Astrocyte of the spinal cord (primary cell): ENCODE results near the gene CTIF.
"Not testable (repeated sequence)": the region's sequence is repeated elsewhere in the genome, so short reads cannot be mapped to it uniquely, and the experiment has no call there.

Source experiments
- DNase-seq: peaks from one replicate; pipeline ENCODE4 v3.0.0; 2011; ENCODE audit warnings: low read depth, low spot score
- H3K4me3 ChIP-seq: 2 replicates; pipeline ENCODE4 v1.5.1; 2011; ENCODE audit warnings: low read depth, mild to moderate bottlenecking, low read length, moderate library complexity
- in situ Hi-C: cut with HindIII; loops from 2 replicates; pipeline ENCODE4 v1.10.0; 2017; ENCODE audit warnings: low sequenced_read_pairs
- TF ChIP-seq, protein P1 (sequence below): IDR thresholded peaks from 2 replicates; pipeline ENCODE4 v1.5.1; 2012; ENCODE audit warnings: low read depth, mild to moderate bottlenecking, low read length, inconsistent platforms

Gene CTIF

DNA sequence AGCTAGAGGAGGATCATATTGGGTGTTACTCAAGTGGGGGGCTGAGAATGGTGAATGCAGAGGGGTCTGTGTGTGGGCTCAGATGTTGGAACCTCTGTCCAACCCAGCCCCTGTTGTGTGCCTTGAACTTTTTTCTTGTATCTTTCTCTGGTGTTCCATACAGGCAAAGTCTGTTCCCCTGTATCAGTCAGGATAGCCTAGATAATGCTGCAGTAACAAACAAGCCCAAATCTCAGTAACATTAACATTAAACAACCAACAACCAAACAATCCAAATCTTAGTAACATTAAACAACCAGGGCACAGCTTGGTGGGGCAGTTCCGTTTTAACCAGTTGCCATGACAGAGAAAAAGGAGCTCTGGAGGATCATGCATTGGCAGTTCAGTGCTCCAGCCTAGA lies 103.7 kb downstream of the CTIF start:
- no peak for DNase-seq
- H3K4me3 ChIP-seq = no peak overlapping the region
- TF ChIP-seq, protein P1, sequence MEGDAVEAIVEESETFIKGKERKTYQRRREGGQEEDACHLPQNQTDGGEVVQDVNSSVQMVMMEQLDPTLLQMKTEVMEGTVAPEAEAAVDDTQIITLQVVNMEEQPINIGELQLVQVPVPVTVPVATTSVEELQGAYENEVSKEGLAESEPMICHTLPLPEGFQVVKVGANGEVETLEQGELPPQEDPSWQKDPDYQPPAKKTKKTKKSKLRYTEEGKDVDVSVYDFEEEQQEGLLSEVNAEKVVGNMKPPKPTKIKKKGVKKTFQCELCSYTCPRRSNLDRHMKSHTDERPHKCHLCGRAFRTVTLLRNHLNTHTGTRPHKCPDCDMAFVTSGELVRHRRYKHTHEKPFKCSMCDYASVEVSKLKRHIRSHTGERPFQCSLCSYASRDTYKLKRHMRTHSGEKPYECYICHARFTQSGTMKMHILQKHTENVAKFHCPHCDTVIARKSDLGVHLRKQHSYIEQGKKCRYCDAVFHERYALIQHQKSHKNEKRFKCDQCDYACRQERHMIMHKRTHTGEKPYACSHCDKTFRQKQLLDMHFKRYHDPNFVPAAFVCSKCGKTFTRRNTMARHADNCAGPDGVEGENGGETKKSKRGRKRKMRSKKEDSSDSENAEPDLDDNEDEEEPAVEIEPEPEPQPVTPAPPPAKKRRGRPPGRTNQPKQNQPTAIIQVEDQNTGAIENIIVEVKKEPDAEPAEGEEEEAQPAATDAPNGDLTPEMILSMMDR = no peak
- in situ Hi-C loops = no loop called here

DNA sequence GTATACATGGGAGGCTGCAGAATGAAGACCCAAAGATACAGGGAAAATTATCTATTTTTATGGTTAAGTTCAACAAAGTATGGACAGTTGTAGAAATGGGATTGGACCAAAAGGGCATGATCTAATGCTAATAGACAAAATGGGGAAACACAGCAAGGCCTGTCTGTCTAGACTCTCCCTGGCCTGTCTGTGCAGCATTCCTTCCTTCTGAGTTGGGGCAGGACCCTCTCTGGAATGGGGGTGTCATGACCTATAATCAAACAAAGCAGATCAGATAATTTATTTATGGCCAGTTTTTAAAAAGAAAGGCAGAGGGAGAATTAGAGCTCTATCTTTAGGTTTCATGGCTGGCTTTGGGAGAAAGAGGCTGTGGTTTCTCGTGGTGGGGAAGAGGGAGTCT lies 104.4 kb downstream of the CTIF start:
- TF ChIP-seq, protein P1 = no peak
- DNase-seq = no peak
- in situ Hi-C loops = no loop called here
- no peak overlapping the region for H3K4me3 ChIP-seq

DNA sequence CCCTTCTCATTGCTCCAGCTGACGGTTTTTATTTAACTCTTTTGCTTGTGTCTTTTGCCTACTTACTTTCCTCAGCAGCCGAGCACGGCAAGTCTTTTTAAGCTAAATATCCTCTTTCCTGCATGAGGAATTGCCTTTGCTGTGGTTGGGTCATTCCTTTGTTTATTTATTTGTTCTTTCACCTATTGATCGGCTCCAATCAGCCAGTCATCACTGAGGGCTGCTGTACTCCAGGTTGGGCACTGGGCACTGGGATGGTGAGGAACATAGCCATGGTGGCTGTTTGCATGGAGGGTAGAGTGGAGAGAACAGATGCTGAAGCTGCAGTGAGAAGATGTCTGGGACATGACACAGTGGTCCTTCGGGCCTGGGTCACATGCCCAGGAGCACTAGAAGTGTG lies 105.2 kb downstream of the CTIF start:
- DNase-seq = no peak
- H3K4me3 ChIP-seq = no peak overlapping the region
- TF ChIP-seq, protein P1 = no peak
- in situ Hi-C loops = no loop called here

DNA sequence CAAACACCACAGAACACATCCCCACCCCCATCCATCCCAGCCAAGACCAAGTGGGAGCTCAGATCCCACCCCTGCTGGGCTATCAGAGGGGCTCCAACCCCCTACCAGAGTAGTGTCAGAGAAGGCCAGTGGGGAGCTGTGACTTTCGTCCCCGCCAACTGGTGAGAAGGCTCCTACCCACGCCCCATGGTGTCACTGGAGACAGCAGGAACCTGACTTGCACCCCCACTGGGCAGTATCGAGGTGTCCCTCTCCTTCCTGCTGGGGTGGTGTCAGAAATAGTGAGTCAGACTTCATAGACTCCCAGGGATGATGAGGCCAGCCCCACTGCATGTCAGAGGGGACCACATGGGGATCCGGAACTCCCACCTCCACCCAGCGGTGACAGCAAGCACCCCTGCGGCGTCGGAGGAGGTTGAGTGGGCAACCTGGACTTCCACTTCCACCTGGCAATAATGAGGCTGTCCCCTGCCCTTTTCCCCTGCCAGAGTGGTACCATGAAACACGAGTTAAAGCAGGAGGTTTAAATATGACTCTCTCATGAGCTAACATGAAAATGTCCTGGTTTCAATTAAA lies 106.7 kb downstream of the CTIF start:
- no peak for DNase-seq
- in situ Hi-C loops = no loop called here
- no peak overlapping the region for H3K4me3 ChIP-seq
- TF ChIP-seq, protein P1 = no peak

DNA sequence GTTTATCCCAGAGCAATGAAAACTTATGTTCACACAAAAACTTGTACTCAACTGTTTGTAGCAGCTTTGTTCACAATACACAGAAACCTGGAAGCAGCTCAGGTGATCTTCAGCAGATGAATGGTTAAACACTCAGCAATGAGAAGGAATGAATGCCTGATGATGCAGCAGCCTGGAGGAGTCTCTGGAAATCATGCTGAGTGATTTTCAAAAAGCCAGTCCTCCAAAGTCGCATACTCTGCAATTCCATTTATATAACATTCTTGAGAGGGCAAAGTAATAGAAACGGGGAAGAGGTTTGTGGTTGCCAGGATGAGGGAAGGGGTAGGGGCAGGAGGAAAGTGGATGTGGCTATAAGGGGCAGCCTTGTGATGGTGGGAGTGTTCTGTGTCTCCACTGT lies 108.1 kb downstream of the CTIF start:
- H3K4me3 ChIP-seq = no peak overlapping the region
- in situ Hi-C loops = no loop called here
- DNase-seq = no peak
- TF ChIP-seq, protein P1 = no peak

DNA sequence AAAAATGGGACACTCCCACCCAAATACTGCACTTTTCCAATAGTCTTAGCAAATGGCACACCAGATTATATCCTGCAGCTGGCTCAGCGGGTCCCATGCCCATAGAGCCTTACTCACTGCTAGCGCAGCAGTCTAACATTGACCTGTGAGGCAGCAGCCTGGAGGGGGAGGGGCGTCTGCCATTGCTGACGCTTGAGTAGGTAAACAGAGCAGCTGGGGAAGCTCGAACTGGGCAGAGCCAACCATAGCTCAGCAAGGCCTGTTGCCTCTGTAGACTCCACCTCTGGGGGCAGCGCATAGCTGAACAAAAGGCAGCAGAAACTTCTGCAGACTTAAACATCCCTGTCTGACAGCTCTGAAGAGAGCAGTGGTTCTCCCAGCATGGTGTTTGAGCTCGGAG lies 110.4 kb downstream of the CTIF start:
- in situ Hi-C loops = no loop called here
- TF ChIP-seq, protein P1 = no peak
- no peak overlapping the region for H3K4me3 ChIP-seq
- DNase-seq = no peak

DNA sequence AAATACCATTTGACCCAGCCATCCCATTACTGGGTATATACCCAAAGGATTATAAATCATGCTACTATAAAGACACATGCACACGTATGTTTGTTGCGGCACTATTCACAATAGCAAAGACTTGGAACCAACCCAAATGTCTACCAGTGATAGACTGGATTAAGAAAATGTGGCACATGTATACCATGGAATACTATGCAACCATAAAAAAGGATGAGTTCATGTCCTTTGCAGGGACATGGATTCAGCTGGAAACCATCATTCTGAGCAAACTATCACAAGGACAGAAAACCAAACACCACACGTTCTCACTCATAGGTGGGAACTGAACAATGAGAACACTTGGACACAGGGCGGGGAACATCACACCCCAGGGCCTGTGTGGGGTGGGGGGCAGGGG lies 115.8 kb downstream of the CTIF start:
- in situ Hi-C loops, H3K4me3 ChIP-seq, DNase-seq: not testable (repeated sequence)
